GM23338 (cell line): ENCODE data around the gene MYLK4. TPM values are rescaled to one million over a fixed set of nuclear protein-coding genes. Genes with fewer than 3 reads are reported as not detected.

Source experiments
- ATAC-seq: fragments of 200-7000 bp; cut with Tn5 transposase; 3 replicates; pipeline ENCODE4 v1.9.1; 2020
- DNase-seq: peaks from one replicate; pipeline ENCODE4 v3.0.0-alpha.2; 2015; ENCODE audit warnings: low spot score
- H2AFZ ChIP-seq: fragments of 200-600 bp; sonication (generic); 2 replicates; pipeline ENCODE4 v1.8.0; 2016; ENCODE audit warnings: antibody characterized with exemption, mild to moderate bottlenecking, moderate library complexity
- H3F3A ChIP-seq: fragments of 200-600 bp; sonication (generic); replicated peaks from 2 replicates; pipeline ENCODE4 v1.8.0; 2017; ENCODE audit warnings: antibody characterized with exemption, mixed run types, low read depth
- H3K27ac ChIP-seq: fragments of 200-600 bp; sonication (generic); 2 replicates; pipeline ENCODE4 v1.6.1; 2016; ENCODE audit warnings: low read depth
- H3K27me3 ChIP-seq: fragments of 200-600 bp; sonication (generic); 2 replicates; pipeline ENCODE4 v1.8.0; 2016; ENCODE audit warnings: mild to moderate bottlenecking, mixed run types, moderate library complexity; ENCODE audit not compliant: insufficient read depth
- H3K36me3 ChIP-seq: fragments of 200-600 bp; sonication (generic); 2 replicates; pipeline ENCODE4 v1.8.0; 2016; ENCODE audit warnings: mild to moderate bottlenecking; ENCODE audit not compliant: insufficient read depth
- H3K4me1 ChIP-seq: fragments of 200-600 bp; sonication (generic); 2 replicates; pipeline ENCODE4 v1.8.0; 2016; ENCODE audit warnings: mild to moderate bottlenecking, moderate library complexity; ENCODE audit not compliant: insufficient read depth
- H3K4me2 ChIP-seq: fragments of 200-600 bp; sonication (generic); 2 replicates; pipeline ENCODE4 v1.7.1; 2017; ENCODE audit warnings: mixed run types
- H3K4me3 ChIP-seq: fragments of 200-600 bp; sonication (generic); 2 replicates; pipeline ENCODE4 v1.6.1; 2016; ENCODE audit warnings: mixed run types
- H3K79me2 ChIP-seq: fragments of 200-600 bp; sonication (generic); replicated peaks from 2 replicates; pipeline ENCODE4 v1.8.0; 2017; ENCODE audit warnings: mild to moderate bottlenecking; ENCODE audit not compliant: insufficient read depth
- H3K9me2 ChIP-seq: fragments of 200-600 bp; sonication (generic); 2 replicates; pipeline ENCODE4 v1.8.0; 2017; ENCODE audit not compliant: insufficient read depth
- H4K20me1 ChIP-seq: fragments of 200-600 bp; sonication (generic); replicated peaks from 2 replicates; pipeline ENCODE4 v1.8.0; 2017; ENCODE audit warnings: mild to moderate bottlenecking; ENCODE audit not compliant: insufficient read depth
- H3K27ac Mint-ChIP-seq: 2 replicates; pipeline ENCODE4 v1.8.0; 2020; ENCODE audit warnings: inconsistent platforms, mild to moderate bottlenecking, moderate library complexity, mixed read lengths
- H3K27me3 Mint-ChIP-seq: 3 replicates; pipeline ENCODE4 v1.8.0; 2022; ENCODE audit warnings: low read depth, mild to moderate bottlenecking, moderate library complexity, mixed read lengths, inconsistent platforms; ENCODE audit not compliant: insufficient read depth, poor library complexity
- H3K36me3 Mint-ChIP-seq: 3 replicates; pipeline ENCODE4 v1.8.0; 2021; ENCODE audit warnings: low read depth, mild to moderate bottlenecking, inconsistent platforms, moderate library complexity, mixed read lengths
- H3K4me1 Mint-ChIP-seq: 3 replicates; pipeline ENCODE4 v1.8.0; 2020; ENCODE audit warnings: mild to moderate bottlenecking, inconsistent platforms, mixed read lengths
- H3K4me3 Mint-ChIP-seq: 3 replicates; pipeline ENCODE4 v1.8.0; 2021; ENCODE audit warnings: moderate library complexity, mild to moderate bottlenecking, inconsistent platforms, mixed read lengths
- H3K9me3 Mint-ChIP-seq: 3 replicates; pipeline ENCODE4 v1.8.0; 2020; ENCODE audit warnings: moderate library complexity, mild to moderate bottlenecking, inconsistent platforms, mixed read lengths
- CREB1 ChIP-seq: fragments of 250-450 bp; sonication (Bioruptor Pico); IDR thresholded peaks from 2 replicates; pipeline ENCODE4 v1.5.0; 2020; ENCODE audit warnings: low read depth, mild to moderate bottlenecking, moderate library complexity
- CTCF ChIP-seq, 2 experiments: fragments of 200-600 bp in 1 of 2; sonication (generic) in 1 of 2; conservative IDR thresholded peaks; 2 replicates each; pipeline versions ENCODE4 v1.5.1 to v1.6.1; 2016 to 2017; ENCODE audit warnings: antibody characterized with exemption in 2 of 2, low read depth in 2 of 2, mild to moderate bottlenecking in 2 of 2, moderate library complexity in 1 of 2
- ETS1 ChIP-seq: IDR thresholded peaks from 2 replicates; pipeline ENCODE4 v1.6.1; 2016; ENCODE audit warnings: antibody characterized with exemption
- EZH2 ChIP-seq: fragments of 200-600 bp; sonication (generic); IDR thresholded peaks from one replicate; pipeline ENCODE4 v1.8.0; 2017; ENCODE audit warnings: antibody characterized with exemption, mild to moderate bottlenecking, low read depth; ENCODE audit not compliant: unreplicated experiment
- EZH2phosphoT487 ChIP-seq: fragments of 200-600 bp; sonication (generic); IDR thresholded peaks from one replicate; pipeline ENCODE4 v1.8.1; 2018; ENCODE audit warnings: antibody characterized with exemption; ENCODE audit not compliant: unreplicated experiment
- JUNB ChIP-seq: IDR thresholded peaks from one replicate; pipeline ENCODE4 v1.6.1; 2016; ENCODE audit warnings: antibody characterized with exemption; ENCODE audit not compliant: unreplicated experiment
- NANOG ChIP-seq: IDR thresholded peaks from 2 replicates; pipeline ENCODE4 v1.6.1; 2016; ENCODE audit warnings: antibody characterized with exemption, borderline replicate concordance
- POLR2AphosphoS5 ChIP-seq: IDR thresholded peaks from 2 replicates; pipeline ENCODE4 v1.6.1; 2016; ENCODE audit warnings: antibody characterized with exemption, low read depth
- REST ChIP-seq: IDR thresholded peaks from one replicate; pipeline ENCODE4 v1.6.1; 2018; ENCODE audit warnings: antibody characterized with exemption; ENCODE audit not compliant: unreplicated experiment
- STAT1 ChIP-seq: IDR thresholded peaks from one replicate; pipeline ENCODE4 v1.6.1; 2016; ENCODE audit warnings: antibody characterized with exemption; ENCODE audit not compliant: unreplicated experiment
- ZNF114 ChIP-seq: fragments of 250-450 bp; sonication (Bioruptor Pico); IDR thresholded peaks from 2 replicates; pipeline ENCODE4 v1.5.0; 2020; ENCODE audit warnings: mild to moderate bottlenecking, moderate library complexity
- ZNF331 ChIP-seq: fragments of 250-450 bp; sonication (Bioruptor Pico); IDR thresholded peaks from 2 replicates; pipeline ENCODE4 v1.5.0; 2020; ENCODE audit warnings: low read depth, mild to moderate bottlenecking, moderate library complexity
- ZNF462 ChIP-seq: fragments of 250-450 bp; sonication (Bioruptor Pico); IDR thresholded peaks from 2 replicates; pipeline ENCODE4 v1.5.0; 2020; ENCODE audit warnings: mild to moderate bottlenecking, moderate library complexity
- polyA plus RNA-seq: library from polyadenylated mRNA; unstranded; fragments of >200 nt; fragmentation: Nextera tagmentation; extraction: Ambion mirVana; gene quantifications from 2 replicates; pipeline ENCODE4 v1.2.1, GENCODE V29; 2016
- total RNA-seq: library from RNA; depleted of rRNA; stranded (reverse); fragments of >200 nt; shearing (Covaris generic); gene quantifications from 2 replicates; pipeline ENCODE4 v1.2.3, GENCODE V29; 2014

MYLK4 gene
- total and polyA plus RNA-seq, 2 experiments from 2014 or later = 0.03 to 0.17 TPM

GRCh38 chr6:2729921-2730320, 20.8 kb downstream of the MYLK4 start:
- Histone ChIP-seq H2AFZ (peak overlapping the region; percentile 56; the same call in 1 of the 2 replicates), H3K36me3 (no peaks in the 10 kb centered on the region), H3K4me1 (peaks cover 28% of the 10 kb centered on the region), H3K27ac (no peak overlapping the region), H3F3A (0 out of 2 replicates have a peak, but pooled peaks cover 4% of the 10 kb centered on the region), H3K9me2 (no peaks in the 10 kb centered on the region), H3K27me3 (no peaks in the 10 kb centered on the region), H3K79me2 (no peaks in the 10 kb centered on the region), H3K4me2 (no peak overlapping the region), H4K20me1 (no peaks in the 10 kb centered on the region), H3K4me3 (no peak overlapping the region)
- H3K4me3 Mint-ChIP-seq = no peak overlapping the region
- peaks cover 58% of the 10 kb centered on the region for H3K4me1 Mint-ChIP-seq
- H3K27ac Mint-ChIP-seq = no peak overlapping the region
- TF ChIP-seq ZNF331 (no peak), NANOG (no peak), POLR2AphosphoS5 (no peak), ETS1 (no peak), CREB1 (CRISPR knock-in tag) (no peak), EZH2phosphoT487 (no peak), ZNF462 (no peak), JUNB (no peak), EZH2 (no peak), ZNF114 (CRISPR knock-in tag) (no peak), REST (no peak), STAT1 (no peak), CTCF (conservative IDR thresholded peaks at IDR 0.05; ENCODE audit: low read depth in 2 of 2) (no peak)
- no peaks in the 10 kb centered on the region for H3K27me3 Mint-ChIP-seq
- no peak for DNase-seq
- no peak for ATAC-seq
- H3K36me3 Mint-ChIP-seq = no peaks in the 10 kb centered on the region
- H3K9me3 Mint-ChIP-seq = no peaks in the 10 kb centered on the region
